Nephron (organoid): Measurements from ENCODE around the gene DPH3.

ENCODE experiments used
- H3K27ac Mint-ChIP-seq, 3 experiments: 2 replicates each; pipeline ENCODE4 v1.8.0; 2020; ENCODE audit warnings: mixed read lengths in 3 of 3, mild to moderate bottlenecking in 2 of 3, moderate library complexity in 1 of 3
- H3K27me3 Mint-ChIP-seq: 2 replicates; pipeline ENCODE4 v1.8.0; 2021; ENCODE audit warnings: low read depth, mild to moderate bottlenecking, moderate library complexity, mixed read lengths
- H3K36me3 Mint-ChIP-seq: 2 replicates; pipeline ENCODE4 v1.8.0; 2020; ENCODE audit warnings: low read depth, mixed read lengths
- H3K4me1 Mint-ChIP-seq: 2 replicates; pipeline ENCODE4 v1.8.0; 2020; ENCODE audit warnings: mixed read lengths
- H3K4me3 Mint-ChIP-seq, 3 experiments: 2 replicates each; pipeline ENCODE4 v1.8.0; 2020; ENCODE audit warnings: mild to moderate bottlenecking in 3 of 3, mixed read lengths in 3 of 3, moderate library complexity in 2 of 3
- H3K9me3 Mint-ChIP-seq: 2 replicates; pipeline ENCODE4 v1.8.0; 2020; ENCODE audit warnings: mixed read lengths
- CTCF ChIP-seq, 3 experiments: fragments of 200-600 bp; sonication (generic); IDR thresholded peaks; one replicate each; pipeline ENCODE4 v1.5.0; 2021; ENCODE audit warnings: antibody characterized with exemption in 3 of 3; ENCODE audit not compliant: unreplicated experiment in 3 of 3

DPH3 gene

DNA sequence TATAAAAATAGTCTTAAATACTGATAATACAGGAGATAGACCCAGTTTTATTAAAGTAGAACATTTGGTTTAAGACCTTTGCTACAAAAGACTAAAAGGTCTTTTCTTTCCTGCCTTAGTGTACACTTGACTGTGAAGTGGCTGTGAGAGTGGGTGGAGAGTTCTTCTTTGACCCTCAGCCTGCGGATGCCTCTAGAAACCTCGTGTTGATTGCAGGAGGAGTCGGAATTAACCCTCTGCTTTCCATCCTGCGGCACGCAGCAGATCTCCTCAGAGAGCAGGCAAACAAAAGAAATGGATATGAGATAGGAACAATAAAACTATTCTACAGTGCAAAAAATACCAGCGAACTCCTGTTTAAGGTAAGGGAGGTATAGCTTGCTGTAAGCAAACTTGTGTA lies 36.8 kb upstream of the DPH3 start:
- Mint-ChIP-seq H3K4me1 (peaks cover 23% of the 10 kb centered on the region), H3K27me3 (no peaks in the 10 kb centered on the region), H3K27ac (peak overlapping the region; percentile 25 to 79 (median 48)), H3K4me3 (peak overlapping the region in 2 of 3 experiments; percentile 62), H3K9me3 (peaks cover 8% of the 10 kb centered on the region), H3K36me3 (peaks cover 76% of the 10 kb centered on the region)
- no peak for TF ChIP-seq CTCF (IDR thresholded peaks at IDR 0.05; ENCODE audit: unreplicated experiment in 3 of 3)

GRCh38 chr3:16300881-16301359 lies 36.2 kb upstream of the DPH3 start:
- peak overlapping the region; percentile 25 to 79 (median 48) for H3K27ac Mint-ChIP-seq
- no peak overlapping the region for H3K4me3 Mint-ChIP-seq

DNA sequence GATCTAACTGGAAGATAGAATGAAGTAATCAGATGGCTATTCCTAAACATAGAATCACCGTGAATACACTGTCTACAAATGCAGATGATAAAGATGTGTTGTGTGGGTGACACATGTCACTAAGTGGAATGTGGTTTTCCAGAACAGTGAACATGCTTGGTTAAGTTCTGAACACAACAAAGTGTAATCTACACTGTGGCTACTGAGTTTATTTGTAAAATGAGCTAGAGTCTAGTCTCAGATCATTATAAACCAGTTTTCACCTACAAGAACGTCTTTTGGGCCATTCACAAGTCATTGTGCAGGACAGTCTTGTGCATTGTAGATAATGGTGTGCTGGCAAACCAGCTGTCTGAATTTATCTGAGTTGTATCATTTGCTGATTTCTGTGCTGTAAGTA lies 35.6 kb upstream of the DPH3 start:
- Mint-ChIP-seq H3K36me3 (peaks cover 78% of the 10 kb centered on the region), H3K4me3 (no peak overlapping the region), H3K9me3 (peaks cover 17% of the 10 kb centered on the region), H3K27me3 (no peaks in the 10 kb centered on the region), H3K4me1 (peaks cover 23% of the 10 kb centered on the region), H3K27ac (no peak overlapping the region)
- TF ChIP-seq CTCF (IDR thresholded peaks at IDR 0.05; ENCODE audit: unreplicated experiment in 3 of 3): no peak

More at GRCh38 chr3:16300881-16301359, 36.2 kb upstream of the DPH3 start:
- Mint-ChIP-seq H3K27me3 (no peaks in the 10 kb centered on the region), H3K9me3 (peaks cover 10% of the 10 kb centered on the region), H3K4me1 (peaks cover 23% of the 10 kb centered on the region), H3K36me3 (peaks cover 77% of the 10 kb centered on the region)
- TF ChIP-seq CTCF (IDR thresholded peaks at IDR 0.05; ENCODE audit: unreplicated experiment in 3 of 3): no peak

DNA sequence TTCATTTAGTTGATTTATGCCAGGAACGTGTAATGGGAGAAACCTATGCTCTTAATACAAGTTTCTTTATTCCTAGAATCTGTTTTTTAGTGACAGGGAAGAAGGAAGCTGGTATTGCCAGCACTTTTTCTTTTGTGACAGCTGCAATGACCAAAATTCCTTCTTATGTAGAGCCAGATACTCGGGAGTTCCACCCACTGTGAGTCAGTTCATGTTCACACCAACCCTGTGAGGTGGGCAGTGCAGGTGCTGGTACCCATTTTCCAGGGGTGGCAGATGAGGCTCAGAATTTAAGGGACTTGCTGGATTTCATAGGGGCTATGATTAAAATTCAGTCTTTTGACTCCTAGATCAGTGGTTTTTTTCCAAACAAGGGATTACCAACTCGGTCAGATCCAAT lies 35.0 kb upstream of the DPH3 start:
- Mint-ChIP-seq H3K9me3 (peaks cover 20% of the 10 kb centered on the region), H3K27ac (no peak overlapping the region), H3K4me1 (peaks cover 23% of the 10 kb centered on the region), H3K27me3 (no peaks in the 10 kb centered on the region), H3K4me3 (no peak overlapping the region), H3K36me3 (peaks cover 80% of the 10 kb centered on the region)
- TF ChIP-seq CTCF (IDR thresholded peaks at IDR 0.05; ENCODE audit: unreplicated experiment in 3 of 3): no peak

DNA sequence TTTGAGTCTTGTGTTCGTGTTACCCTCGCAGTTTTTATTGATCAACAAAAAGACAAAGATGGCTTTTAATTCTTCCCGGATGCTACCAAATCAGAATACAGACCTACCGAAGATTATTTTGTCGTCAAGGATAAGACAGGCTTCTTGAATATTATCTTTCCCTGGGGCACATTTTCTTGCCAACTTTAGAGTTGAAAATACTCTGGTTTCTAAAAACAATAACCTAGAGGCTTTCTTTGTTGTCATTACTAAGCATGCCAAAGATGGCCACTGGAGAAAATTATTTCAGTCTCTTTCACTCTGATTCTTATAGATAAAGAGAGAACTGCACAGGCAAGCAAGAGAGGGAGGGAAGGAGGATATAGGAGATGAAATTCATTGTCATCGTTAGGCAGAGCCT lies 34.1 kb upstream of the DPH3 start:
- H3K4me1 Mint-ChIP-seq: peaks cover 23% of the 10 kb centered on the region
- H3K27me3 Mint-ChIP-seq: no peaks in the 10 kb centered on the region
- H3K27ac Mint-ChIP-seq: no peak overlapping the region
- TF ChIP-seq CTCF (IDR thresholded peaks at IDR 0.05; ENCODE audit: unreplicated experiment in 3 of 3): no peak
- H3K9me3 Mint-ChIP-seq: peaks cover 23% of the 10 kb centered on the region
- H3K4me3 Mint-ChIP-seq: no peak overlapping the region
- H3K36me3 Mint-ChIP-seq: peaks cover 82% of the 10 kb centered on the region
